NCI-H2029 treated with DMSO at 0.1 percent for 48 hours (cell line): ENCODE results near the gene STK32A.

Source experiments
- DNase-seq: peaks from one replicate; lab custom pipeline; 2025; lab: John Stamatoyannopoulos, UW

STK32A gene

DNA sequence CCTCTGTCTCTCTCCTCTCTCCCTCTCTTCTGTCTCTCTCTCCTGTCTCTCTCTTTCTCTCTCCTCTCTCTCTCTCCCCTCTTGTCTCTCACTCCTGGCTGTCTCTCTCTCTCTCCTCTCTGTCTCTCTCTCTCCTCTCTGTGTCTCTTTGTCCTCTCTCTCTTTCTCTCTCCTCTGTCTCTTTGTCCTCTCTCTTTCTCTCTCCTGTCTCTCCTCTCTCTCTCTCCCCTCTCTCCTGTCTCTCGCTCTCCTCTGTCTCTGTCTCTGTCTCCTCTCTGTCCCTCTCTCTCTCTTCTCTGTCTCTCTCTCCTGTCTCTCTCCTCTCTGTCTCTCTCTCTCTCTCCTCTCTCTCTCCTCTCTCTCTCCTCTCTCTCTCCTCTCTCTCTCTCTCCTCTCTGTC is 25.0 kb downstream of the STK32A start:
- no peak for DNase-seq

DNA sequence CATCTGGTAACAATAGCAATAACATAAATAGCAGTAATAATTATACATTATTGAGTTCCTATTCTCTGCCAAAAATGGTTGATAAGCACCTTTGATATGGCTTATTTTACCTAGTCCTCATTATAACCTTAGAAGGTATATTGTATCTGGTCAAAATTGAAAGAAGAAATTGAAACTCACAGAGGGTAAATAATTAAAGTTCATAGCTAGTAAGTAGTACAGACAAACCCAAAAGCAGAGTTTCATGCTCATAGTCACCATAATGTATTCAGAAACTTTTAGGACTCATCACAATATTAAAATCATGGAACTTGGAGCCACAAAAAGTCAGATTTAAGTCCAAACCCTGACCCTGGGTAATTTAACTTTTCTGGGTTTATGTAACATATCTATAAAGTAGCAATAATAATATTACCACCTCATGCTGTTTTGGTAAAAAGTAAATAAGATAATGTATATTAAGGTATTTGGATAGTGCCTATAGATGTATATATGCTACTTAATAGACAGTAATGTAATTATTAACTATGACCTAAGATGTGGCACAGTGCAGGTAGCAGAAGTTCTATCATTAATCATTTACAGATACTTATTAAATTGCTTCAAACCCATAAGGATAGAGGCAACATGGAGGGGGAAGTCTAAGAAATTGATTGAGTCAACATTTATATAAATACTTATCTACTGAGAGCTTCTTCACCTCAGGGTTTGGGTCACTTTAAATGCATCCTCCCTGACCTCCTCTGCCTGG is 32.4 kb downstream of the STK32A start:
- no peak for DNase-seq

DNA sequence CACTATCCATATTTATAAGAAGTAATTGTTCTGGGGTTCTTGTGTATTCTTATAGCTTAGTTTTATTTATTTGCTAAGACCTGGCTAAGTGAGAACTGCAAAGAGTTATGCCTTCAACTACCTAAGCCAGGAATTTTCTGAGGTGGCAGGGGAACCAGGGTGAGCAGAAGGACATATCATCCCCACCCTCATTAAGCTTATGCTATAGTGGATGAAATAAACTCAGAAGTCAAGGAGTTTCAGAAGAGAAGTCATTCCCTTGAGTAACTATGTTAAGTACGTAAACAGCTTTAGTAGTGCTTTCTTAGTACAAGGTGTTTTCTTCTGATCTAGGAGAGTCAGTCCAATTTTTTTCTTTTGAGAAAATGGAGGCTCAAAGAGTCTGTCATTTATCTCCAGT is 41.7 kb downstream of the STK32A start:
- DNase-seq = no peak

DNA sequence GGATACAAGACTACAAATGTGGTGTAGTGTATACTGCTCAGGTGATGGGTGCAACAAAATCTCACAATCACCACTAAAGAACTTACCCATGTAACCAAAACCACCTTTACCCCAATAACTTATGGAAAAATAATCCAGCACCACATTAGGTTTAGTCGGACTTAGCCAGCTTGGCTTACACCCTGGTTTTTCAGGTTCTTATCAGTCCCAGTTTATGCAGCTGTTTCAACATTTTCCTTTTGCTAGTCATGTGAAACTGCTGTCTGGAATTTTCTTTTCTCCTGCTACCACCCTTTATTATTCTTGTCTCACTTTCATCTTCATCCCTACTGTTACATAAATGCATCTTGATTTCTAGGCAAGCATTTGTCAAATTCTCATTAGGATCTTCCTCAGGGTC is 51.5 kb downstream of the STK32A start:
- DNase-seq = no peak

DNA sequence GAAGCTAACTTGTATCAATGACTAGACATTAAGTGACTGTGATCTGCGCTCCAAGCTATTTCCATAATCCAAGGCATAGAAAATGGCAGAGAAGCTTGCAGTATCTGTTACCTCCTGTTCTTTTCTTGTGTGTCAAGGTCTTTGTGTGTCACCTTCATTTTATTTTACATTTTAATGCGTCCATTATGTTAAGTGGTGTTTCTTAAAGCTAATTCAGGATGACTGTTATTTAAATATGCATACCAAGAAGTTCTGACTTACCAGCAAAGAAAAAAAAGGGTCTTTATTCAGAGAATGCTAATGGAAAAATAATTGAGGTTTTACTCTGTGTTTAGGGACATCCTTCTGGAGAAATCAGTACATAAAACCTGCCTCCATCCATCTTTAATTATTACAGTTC is 52.3 kb downstream of the STK32A start:
- DNase-seq = no peak

DNA sequence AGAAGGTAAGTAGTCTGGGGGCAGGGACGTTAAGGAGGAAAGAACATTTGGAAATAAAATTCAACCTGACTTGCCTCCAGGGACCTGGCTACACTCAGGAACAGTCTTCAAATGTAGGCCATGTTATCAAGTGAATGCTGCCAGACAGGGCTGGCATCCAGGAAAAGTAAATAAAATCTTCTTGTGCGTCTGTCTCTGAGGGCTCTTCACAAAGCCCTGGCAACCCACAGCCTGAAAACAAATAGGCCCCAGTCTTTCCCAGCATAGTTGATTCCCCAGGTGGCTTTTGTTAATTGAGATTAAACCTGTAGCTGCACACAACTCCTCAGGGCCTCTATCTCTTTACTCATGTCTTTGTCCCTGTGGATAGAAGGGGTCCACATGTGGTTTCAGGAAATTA is 55.4 kb downstream of the STK32A start:
- peak; percentile 96 for DNase-seq

DNA sequence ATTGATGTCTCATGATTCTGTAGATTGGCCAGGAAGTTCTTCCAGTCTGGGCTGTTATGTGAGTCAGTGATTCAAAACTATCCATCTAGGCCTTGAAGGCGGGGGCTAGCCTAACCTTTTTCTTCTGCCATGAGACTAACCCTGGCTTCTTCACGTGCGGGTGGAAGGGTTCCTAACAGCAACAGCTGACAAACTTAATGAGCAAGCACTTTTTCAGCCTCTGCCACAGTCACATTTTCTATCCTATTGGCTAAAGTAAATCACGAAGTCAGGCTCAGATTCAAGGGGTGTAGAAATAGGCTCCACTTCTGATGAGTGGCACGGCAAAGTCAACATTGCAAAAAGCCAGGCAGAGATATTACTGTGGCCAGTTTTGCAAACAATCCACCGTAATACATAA is 68.4 kb downstream of the STK32A start:
- peak; percentile 87 for DNase-seq

DNA sequence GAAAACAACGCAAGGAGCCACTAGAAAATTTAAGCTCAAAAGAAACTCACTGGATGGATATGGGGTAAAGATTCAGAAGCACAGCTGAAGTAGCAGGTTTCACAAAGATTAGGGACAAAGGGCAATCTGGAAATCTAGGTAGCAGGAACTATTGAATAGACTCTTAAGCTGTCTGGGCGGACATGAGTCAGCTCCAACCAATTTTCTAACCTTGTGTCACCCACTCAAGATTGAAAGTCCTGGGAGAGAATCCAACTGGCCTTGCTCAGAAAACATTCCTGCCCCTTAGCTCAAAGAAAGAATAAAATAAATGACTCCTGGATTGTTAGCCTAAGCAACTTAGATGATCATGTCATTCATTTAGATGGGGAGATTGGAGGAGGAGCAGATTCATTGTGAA is 69.2 kb downstream of the STK32A start:
- peak; percentile 83 for DNase-seq

DNA sequence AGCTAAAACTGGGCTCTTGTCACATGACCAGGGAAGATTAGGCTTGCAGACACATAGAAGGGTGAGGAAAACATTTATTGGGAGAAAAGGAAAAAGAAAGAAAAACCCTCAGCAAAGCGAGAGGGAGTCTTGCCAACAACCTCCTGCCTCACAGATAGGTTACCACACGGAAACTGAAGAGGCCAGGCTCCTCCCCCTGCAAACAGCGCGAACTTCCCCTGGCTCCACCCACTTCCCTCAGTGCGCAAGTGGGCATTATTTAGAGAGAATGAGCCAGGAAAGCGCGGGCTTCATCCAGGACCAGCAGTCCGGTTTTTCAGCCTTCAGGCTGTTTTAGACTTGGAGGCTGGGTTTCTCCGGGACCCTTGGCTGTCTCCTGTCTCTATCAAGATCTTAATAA is 70.3 kb downstream of the STK32A start:
- peak; percentile 96 for DNase-seq

DNA sequence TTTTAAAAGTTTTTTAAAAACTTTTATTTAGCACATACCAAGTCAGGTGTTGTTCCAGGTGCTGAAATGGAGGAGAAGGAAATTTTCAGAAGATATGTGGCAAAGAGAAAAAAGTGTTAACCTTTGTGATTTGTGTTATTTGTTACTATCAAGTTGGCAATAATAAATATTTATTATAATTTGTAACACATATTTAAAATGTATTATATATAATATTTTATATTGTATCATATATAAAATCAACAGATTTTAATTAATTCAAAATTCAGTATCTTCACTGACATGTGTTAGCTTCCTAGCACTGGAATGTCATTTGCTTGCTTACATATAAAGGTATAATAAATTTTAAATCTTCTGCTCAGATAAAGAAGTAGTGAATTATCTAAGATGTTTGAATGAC is 71.5 kb downstream of the STK32A start:
- DNase-seq = no peak

DNA sequence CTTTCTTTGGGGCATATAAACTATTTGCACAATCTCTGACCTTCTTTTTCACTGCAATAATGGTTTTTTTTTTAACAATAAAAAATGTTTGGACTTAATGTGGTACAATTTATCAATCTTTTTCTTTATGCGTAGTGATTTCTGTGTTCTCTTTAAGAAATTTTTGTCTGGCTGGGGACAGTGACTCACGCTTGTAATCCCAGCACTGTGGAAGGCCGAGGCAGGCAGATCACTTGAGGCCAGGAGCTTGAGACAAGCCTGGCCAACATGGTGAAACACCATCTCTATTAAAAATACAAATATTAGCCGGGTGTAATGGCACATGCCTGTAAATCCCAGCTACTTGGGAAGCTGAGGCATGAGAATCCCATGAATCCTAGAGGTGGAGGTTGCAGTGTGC is 72.3 kb downstream of the STK32A start:
- no peak for DNase-seq

DNA sequence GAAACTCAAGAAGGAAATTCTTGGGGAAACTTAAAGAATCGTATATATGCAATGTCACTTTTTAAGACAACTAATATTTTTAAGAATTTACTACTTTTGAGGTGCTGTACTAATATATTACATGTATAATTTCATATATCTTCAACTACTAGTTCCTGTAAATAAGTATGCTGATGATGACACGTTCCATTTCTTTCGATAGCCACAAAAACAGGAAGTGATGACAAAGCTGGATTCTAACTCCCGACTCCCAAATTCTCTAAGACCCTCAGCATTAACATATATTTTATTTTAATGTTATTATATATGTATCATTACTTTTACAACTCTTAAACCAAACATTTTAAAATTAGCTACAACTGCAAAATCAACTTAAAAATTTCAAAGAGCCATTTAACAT is 74.8 kb downstream of the STK32A start:
- no peak for DNase-seq

DNA sequence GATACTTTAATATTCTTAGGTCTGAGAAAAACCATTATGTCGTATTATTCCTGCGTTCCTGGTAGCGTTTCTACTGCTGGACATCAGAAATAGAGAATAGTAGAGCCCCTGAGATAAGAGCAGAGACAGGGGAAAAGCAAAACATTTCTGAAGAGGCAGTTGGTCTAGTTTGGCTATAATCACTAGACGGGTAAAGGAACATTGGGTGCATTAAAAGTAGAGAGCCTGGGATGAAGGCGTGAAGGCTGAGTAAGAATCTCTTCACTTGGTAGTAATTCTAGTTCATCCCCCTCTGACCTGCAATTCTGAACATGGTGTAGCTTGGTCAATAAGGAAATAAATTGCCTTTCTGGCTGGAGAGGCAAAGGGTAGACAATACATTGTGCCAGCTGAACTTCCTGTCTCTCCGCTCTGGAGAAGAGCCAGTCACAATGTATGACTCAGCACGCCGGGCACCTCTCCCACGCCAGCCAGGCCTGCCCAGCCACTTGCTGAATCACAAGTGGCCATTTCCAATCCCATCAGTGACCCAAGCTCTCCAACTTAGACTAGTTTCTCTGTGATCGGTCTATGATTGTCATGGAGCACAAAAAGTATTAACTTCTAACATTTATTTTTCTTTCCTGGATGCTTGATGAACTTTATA is 75.4 kb downstream of the STK32A start:
- peak; percentile 97 for DNase-seq

DNA sequence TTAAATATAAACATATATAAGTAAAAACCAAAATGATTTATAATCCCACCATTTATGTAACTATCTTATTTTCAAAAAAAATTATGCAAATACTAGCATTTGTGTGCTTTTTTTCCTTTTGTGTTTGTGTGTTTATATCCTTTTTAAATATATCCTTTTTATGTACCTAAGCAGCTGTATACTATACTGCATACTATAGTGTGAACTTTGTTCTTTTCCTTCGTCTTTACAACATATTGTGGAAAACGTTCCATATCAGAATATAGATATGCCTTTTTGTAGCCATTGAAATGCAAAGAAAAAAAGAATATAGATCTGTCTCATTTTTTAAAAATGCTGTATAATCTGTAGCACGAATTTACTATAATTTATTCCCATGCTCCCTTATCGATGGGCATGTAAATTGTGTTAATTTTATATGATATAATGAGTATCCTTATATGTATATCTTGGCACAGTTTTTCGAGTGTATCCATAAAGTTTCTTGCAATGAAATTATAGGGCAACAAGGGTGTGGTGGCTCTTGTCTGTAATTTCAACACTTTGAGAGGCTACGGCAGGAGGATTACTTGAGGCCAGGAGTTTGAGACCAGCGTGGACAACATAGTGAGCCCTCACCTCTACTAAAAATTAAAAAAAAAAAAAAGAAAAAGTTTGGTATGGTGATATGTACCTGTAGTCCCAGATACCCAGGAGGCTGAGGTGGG is 83.3 kb downstream of the STK32A start:
- DNase-seq = no peak

DNA sequence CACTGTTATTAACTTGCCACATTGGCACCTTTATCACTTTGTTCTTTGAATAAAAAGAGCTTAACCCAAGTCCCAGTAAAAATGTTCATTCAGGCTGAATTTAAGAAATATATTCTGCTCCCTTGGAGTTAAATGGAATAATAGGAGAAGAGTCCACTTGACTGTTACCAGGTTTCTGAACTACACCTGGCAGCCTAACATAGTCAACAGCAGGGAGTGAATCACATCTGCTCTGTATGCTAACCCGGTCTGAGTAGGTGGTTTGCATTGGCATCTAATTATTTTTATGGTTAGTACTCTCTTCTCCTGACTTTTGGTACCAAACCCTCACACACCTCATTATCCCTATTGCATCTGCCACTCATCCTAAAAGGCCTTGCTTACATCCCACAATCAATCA is 86.7 kb downstream of the STK32A start:
- peak; percentile 34 for DNase-seq

DNA sequence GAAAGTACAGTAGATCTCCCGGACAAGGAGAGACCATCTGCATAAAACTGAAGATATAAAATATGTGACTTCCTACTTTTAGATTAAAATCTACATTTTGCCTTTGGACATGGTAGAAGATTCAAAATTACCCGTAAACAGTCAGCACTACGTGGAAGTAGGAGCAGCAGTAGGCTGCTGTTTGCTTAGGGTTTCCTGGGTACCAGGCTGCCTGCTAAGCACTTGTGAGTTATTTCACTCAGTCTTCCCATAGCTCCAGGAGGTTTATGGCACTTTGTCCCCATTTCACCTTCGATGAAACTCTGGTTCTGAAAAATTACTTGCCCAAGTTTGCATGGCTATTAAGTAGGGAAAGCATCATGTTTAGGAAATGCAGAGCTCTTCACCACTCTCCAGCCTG is 92.6 kb downstream of the STK32A start:
- no peak for DNase-seq

DNA sequence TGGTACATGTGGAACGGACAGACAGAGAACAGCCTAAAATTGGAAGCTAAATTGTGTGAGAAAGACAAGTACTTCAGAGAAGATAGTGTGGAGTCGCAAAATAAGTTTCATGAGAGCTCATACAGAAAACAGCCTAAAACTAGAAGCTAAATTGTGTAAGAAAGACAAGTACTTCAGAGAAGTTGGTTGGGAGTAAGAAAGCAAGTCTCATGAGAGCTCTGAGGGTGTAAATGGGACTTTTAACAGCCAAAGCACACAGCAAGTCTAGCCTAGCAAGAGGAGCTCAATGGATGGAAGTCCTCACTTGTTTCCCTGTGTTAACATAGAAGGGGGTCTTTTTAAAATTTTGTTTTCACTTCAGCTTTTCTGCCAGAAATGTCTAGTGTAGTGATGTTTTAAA is 93.1 kb downstream of the STK32A start:
- DNase-seq = no peak

DNA sequence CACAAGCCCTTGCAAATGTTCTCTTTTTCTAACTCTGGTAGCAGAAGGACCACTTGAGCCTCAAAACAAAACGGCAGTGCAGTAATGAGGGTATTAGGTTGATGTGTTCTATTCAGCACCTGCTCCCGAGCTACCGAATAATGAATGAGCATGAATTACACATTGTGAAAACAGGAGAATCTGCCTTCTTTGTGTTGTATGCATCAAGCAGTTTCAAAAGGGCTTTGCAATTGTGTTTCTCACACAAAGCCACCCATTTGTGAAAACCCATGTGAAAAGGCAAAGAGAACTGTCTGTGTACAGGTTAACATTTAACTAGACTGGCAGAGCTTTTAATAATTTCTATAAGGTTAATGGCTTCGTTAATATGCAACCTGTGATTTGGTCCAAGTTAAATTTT is 97.8 kb downstream of the STK32A start:
- DNase-seq = peak; percentile 94

DNA sequence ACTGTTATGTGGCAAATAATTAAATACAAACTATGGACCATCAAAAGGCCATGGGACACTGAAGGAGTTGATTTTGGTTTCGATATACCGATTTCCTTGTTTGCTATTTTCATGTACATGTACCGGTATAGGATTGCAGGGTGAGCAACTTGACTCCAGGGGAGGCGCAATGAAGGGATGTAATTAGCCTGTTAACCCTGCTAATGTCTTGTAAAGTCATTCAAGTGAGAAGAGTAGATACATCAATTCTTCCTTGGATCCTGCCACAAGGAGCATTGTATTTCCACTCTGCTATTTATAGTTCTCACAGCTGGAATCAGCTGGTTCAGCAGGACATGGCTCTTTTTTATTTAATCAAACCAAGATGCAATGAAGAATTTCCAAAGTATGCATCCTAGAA is 102.0 kb downstream of the STK32A start:
- DNase-seq = peak; percentile 44

DNA sequence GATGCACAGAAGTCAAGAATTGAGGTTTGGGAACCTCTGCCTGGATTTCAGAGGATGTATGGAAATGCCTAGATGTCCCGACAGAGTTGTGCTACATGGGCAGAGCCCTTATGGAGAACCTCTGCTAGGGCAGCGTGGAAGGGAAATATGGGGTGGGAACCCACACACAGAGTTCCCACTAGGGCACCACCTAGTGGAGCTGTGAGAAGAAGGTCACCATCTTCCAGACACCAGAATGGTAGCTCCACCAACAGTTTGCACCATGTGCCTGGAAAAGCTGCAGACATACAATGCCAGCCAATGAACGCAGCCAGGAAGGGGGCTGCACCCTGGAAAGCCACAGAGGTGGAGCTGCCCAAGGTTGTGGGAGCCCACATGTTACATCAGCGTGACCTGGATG is 104.5 kb downstream of the STK32A start:
- no peak for DNase-seq

DNA sequence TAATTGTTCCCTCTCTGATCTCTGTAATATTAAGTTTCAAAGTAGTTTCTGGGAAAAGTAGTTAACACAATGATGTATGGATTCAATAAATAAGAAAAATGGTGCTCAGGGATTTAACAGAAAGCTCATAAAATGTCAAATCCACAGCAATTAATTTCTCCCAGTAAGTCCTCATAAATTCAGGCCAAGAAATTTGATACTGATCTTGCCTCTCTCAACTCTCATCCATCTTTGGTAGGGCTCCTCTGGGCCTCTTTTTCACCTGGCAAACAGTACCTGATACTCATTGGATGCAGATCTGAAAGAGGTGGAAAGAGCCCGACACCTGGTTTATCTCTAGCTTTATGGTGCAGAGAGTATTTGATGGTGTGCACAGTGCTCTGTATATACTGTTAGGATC is 106.1 kb downstream of the STK32A start:
- DNase-seq = no peak

DNA sequence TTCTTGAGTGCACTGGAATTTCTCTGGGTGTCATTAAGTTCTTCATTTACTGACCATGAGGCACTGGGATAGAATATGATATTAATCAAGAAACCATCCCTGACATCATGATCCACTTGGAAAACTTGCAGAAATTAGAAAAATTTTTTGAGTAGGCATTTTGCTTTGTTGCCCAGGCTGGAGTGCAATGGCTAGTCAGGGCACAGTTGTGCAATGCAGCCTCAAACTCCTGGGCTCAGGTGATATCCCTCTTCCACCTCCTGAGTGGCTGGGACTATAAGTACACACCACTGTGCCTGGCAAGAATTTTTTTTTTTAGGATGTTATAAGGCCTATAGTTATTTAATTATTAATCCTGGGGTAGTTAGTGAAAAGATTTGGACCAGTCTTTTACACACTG is 106.5 kb downstream of the STK32A start:
- no peak for DNase-seq

DNA sequence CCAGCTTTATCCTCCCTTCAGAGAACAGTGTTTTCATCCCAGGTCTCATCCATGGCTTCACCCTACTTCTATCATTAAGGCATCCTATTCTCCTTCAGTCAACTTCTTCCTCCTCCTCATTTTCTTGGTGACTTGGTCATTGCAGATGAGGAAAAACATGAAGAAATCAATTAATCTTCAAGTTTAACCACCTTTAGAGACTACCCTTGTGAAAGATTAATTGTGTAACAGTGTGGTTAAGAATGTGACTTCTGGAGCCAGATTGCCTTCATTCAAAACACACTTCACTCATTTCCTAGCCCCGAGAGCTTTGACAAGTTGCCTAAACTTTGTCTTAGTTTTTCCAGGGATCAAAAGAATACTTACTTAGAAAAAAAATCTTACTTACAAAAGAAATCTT is 110.0 kb downstream of the STK32A start:
- no peak for DNase-seq
